Globus pallidus (tissue), 1 donor: ENCODE results near the gene IL23R.
"Not testable (repeated sequence)": the region's sequence is repeated elsewhere in the genome, so short reads cannot be mapped to it uniquely, and the experiment has no call there.

ENCODE experiments used
- DNase-seq: peaks from one replicate; pipeline ENCODE4 v3.0.0-alpha.2; 2015; ENCODE audit warnings: low spot score

Gene IL23R

DNA sequence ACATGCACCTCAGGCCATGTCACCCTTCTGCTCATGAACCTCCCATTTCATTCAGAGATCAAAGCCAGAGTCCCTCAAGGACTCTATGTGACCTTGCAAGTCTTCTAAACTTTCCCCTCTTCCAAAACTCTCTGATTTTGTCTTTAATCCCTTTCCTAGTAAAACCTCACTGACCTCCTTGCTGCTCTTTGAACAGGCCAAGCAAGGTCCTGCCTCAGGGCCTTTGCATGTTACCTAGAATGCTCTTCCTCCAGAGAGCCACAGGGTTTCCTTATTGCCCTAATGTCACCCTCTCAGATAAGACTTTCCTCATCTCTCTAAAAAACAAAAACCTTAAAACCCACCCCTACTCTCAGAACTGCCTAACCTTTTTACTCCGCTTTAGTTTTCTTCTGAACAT, 26.6 kb downstream of the IL23R start:
- no peak for DNase-seq

DNA sequence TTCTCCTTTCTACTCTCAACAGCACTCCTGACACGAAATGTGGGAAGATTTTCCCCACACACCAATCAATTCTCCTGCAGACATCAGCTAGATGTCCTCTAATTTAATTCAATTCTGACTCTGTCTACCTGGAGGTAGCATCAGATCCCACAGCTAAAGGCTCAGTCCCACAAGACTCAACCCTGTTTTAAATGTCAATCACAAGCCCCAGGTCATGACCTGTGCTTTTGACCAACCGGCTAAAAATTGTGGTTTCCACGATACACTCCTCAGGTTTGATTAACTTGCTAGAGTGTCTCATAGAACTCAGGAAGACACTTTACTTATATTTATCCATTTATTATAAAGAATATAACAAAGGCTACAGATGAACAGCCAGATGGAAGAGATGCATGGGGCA, 27.4 kb downstream of the IL23R start:
- DNase-seq = no peak

DNA sequence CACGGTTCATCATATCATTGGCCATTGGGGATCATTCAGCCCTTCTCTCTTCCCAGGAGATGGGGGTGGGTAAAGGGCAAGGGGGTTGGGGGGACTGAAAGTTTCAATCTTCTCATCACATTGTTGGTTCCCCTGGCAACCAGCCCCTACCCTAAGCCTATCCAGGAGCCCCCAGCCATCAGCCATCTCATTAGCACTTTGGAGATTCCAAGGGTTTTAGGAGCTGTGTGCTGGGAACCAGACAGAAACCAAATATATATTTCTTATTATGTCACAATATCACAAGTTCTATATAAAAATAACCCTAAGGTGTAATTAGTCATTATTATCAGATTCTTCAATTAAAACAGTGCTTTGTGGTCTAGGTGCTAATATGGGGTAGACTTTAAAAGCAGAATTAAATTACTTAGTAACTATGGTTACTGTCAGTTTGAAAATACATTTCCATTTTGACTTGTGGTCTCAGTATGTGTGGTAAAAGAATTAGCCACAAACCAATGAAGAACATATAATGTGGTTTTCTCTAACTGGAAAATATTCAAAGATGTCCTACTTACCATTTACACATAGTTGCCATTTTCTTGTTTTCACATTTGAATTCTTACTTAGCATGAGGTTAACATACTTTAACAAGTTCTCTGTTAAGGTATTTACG, 28.1 kb downstream of the IL23R start:
- no peak for DNase-seq

DNA sequence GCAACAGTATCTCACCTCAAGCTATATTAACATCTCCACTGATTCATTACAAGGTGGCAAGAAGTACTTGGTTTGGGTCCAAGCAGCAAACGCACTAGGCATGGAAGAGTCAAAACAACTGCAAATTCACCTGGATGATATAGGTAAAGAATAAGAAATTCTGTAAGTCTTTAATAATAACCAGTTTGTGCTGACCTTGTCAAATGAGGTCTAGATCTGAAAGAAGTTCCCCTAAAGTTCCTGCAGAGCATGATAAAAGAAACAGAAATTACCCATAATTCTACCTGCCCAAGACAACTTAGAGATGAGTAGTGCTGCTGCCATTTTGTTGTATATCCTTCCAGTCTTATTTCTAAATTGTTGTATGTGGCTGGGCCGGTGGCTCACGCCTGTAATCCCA, 34.5 kb downstream of the IL23R start:
- DNase-seq = no peak

DNA sequence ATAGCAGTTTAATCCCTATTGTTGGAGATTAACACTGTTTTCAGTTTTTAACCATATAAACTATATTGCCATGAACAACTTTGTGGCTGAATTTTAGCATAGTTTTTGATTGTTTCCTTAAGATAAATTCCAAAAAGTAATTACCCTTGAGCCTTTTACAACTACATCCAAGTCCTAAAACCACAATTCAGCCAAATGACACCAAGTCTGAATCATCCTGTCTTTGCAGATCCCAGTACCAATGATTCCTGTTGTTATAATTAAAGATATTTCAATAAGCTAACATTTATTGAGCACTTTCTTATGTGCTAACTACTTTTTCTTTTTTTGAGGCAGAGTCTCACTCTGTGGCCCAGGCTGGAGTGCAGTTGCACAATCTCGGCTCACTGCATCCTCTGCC, 35.6 kb downstream of the IL23R start:
- no peak for DNase-seq

DNA sequence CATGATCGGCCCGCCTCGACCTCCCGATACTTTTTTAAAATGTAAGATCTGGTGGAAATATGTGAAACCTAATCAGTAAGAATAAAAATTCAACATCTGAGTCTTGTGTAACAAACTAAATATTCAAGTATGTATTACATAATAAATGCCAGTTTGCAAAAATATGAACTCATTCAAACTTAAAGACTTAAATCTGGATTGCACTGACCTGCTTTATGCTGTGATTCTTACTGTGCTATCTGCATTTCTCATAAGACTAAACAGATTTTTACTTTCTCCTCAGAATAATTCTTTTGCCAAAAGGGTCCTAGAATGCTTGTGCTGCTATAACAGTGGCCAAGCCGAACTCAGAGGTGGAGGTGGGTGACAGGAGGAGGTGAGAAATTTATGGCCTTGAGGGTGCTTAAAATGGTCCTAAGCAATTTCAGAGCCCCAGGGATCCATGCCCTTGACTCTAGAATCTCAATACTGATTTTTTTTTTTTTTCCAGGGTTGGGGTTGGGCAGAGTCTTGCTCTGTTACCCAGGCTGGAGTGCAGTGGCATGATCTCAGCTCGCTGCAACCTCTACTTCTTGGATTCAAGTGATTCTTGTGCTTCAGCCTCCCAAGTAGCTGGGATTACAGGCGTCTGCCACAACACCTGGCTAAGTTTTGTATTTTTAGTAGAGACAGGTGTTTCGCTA, 38.2 kb downstream of the IL23R start:
- DNase-seq = no peak

DNA sequence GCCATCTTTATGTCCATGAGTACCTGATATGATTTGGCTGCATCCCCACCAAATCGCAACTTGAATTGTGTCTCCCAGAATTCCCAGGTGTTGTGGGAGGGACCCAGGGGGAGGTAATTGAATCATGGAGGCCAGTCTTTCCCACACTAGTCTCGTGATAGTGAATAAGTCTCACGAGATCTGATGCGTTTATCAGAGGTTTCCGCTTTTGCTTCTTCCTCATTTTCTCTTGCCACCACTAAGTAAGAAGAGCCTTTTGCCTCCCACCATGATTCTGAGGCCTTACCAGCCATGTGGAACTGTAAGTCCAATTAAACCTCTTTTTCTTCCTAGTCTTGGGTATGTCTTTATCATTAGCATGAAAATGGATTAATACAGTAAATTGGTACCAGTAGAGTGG, 41.1 kb downstream of the IL23R start:
- not testable (repeated sequence) for DNase-seq

DNA sequence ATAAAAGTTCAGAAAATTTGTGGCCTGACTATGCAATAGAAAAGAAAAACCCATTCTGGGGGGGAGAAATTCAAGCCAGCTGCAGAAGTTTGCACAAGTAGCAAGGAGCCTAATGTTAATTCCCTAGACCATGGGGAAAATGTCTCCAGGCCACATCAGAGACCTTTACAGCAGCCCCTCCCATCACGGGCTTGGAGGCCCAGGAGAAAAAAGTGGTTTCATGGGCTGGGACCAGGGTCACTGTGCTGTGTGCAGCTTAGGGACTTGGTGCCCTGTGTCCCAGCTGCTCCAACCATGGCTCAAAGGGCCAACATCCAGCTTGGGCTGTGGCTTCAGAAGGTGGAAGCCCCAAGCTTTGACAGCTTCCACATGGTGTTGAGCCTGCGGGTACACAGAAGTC, 42.0 kb downstream of the IL23R start:
- no peak for DNase-seq

DNA sequence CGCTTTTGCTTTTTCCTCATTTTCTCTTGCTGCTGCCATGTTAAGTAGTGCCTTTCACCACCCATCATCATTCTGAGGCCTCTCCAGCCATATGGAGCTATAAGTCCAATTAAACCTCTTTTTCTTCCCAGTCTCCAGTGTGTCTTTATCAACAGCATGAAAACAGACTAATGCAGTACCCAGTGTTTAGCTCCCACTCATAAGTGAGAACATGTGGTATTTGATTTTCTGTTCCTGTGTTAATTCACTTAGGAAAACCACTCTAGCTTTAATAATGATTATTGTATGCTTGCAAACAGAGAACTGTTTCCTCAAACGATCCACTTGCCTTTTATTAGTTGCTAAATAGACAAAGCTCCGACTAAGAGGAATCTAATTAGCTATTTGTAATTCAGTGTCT, 43.3 kb downstream of the IL23R start:
- DNase-seq = no peak

DNA sequence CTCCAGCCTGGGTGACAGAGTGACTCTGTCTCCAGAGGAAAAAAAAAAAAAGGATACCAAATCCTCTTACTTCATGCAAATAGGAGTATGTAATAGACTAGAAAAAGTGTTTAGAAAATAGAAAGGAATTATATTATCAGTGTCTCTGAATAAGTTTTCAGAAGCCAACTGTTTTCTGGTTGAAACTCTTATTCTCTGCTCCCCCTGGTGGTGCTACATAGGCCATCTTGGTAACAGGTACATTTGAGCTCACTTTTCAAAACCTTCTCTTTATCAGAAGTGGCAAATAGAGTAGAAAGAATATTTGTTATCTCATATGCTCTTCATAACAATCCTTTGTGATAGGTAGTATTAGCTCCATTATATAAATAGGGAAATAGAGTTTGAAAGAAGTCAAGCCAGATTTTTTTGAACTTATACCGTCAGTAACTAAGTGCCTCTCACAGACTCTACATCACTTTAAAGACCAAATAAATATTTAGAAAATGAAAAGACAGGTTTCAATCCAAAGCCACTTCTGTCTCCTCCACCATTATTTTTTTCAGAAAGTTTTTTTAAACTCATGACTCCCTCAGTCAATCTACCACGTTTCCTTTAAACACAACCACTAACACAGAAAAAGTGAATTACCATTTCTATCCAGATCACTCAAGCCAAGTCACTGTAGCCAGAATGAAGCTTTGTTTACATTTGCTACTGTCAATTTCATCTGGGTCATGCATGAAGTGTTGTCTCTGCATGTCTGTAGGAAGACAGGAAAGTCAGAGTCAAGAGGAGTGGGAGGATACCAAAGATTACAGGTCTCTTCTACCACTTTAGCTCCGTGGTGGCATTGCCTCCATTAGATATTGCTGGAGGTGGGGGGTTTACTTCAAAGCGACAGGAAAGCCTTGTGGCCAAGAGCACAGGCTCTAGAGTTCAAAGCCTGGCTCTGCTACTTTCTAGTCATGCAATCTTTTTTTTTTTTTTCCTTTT, 45.6 kb downstream of the IL23R start:
- no peak for DNase-seq

DNA sequence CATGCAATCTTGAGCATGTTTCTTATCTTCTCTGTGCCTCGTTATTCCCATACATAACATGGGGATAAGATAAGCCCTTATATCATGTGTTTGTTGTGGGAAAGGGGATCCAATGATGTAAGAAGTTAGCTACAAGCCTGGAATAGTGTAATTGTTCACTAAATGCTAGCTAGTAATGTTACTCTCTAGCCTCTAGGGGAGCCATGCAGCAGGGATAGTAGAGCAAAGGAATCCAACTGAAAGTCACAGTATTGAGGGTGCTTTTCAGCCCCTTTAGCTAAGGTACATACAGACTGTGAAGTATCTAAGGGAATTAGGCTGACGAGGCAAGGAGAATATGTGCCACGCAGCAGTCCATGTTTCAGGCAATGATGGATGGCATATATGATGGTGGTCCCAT, 46.9 kb downstream of the IL23R start:
- DNase-seq = no peak

DNA sequence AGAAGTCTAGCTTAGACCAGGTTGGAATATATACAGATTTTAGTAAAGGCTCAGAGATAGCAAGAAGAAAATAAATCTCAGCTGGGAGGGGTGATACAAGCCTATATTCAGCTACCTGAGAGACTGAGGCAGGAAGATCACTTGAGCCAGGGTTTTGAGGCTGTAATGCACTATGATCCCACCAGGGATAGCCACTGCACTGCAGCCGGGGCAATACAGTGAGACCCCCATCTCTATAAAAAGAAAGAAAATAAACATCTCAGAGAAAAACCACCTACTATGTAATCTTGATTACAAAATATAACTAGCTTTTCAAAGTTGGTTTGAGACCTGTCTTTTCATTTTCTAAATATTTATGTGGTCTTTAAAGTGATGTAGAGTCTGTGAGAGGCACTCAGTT, 47.7 kb downstream of the IL23R start:
- no peak for DNase-seq

DNA sequence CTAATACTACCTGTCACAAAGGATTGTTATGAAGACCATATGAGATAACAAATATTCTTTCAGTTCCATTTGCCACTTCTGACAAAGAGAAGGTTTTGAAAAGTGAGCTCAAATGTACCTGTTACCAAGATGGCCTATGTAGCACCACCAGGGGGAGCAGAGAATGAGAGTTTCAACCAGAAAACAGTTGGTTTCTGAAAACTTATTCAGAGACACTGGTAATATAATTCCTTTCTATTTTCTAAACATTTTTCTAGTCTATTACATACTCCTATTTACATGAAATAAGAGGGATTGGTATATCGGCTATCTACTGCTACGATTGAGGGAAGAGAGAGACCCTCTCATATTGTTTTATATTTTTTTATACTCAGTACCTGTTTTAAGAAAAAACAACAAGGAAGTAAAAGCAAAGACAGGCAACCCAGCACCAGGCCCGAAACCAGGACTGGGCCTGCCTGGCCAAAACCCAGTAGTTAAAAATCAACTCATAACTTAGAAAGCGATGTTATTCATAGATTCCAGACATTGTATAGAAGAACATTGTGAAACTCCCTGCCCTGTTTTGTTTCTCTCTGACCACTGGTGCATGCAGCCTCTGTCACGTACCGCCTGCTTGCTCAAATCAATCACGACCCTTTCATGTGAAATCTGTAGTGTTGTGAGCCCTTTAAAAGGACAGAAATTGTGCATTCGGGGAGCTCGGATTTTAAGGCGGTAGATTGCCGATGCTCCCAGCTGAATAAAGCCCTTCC, 48.3 kb downstream of the IL23R start:
- no peak for DNase-seq

DNA sequence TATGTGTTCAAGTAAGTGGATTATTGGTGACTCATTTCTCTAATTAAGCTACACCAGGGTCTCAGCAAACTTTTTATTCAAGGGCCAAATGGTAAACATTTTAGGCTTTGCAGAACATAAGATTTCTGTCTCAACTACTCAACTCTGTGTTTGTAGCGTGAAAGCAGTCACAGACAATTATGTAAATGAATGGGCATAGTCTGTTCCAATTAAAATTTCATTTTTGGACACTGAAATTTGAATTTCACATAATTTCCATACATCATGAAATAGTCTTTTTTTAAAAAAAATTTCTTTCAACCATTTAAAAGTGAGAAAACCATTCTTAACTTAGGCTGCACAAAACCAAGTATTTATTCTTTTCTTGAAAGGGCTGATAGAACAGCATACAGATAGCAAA, 50.1 kb downstream of the IL23R start:
- DNase-seq = no peak

DNA sequence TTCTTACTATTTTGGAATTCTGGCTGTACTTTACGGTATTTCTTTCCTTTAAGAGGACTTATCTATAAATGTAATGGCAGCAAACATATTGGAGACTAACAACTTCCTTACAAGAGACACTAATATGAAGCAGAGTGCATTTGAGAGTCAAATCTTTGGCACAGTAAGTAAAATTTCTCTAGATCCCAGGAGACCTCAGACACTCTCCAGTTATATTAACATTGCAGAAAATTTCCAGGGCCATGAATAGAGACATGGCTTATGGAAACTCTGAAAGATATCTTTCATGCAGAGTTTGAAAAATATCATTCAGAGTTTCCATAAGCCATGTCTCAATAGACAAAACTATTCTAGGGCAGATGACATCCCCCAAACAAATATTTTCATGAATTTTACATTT, 51.2 kb downstream of the IL23R start:
- no peak for DNase-seq

DNA sequence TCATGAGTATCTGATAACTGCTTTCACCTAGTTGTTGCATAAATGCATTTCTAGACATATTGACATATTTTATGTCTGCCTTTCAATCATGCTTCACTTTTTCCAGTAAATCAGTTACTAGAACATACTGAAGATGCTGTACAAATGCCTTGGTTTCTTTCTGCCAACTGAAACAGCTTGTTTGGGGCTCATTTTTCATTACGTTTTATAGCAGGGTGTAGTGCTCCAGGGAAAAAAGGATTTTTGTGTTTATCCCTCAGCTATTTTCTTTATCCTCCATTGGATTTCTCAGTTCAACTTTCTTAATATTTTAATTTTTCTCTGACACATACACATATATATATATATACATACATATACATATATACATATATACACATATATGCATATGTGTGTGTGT, 51.7 kb downstream of the IL23R start:
- DNase-seq = no peak

DNA sequence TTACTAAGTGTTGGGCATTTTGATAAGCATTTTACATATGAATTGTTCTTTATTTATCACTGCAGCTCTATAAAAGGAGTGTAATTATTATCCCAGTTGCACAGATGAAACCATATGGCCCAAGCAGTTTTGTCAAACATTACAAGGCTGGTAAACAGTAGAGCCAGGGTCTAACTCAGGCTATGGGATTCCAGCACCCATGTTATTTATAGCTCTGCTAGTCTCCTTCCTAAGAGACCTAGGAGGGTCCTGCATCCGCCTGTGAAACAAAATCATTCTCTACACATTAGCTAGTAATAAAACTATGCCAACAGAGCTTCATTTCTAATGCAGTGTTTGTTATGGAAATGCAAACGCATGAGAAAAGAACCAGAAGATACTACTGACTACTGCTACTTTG, 58.6 kb downstream of the IL23R start:
- no peak for DNase-seq

DNA sequence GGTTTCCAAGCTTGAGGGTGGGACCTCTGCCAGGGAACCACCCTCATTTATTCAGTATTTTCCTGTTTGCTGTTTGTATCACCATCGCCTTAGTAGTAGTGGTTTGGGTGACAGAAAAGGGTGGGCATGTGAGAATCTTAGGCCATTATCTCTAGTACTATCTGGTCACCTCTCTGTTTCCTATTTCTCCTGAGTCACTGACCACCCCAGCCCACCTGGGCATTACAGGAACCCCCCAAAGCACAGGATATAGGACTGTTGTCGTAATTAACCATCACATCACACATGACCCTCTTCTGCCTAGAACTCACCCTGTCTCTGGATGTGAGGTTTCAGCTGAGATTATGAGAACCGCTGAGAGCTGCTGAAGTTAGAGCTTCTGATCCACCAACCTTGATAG, 60.4 kb downstream of the IL23R start:
- DNase-seq = no peak

DNA sequence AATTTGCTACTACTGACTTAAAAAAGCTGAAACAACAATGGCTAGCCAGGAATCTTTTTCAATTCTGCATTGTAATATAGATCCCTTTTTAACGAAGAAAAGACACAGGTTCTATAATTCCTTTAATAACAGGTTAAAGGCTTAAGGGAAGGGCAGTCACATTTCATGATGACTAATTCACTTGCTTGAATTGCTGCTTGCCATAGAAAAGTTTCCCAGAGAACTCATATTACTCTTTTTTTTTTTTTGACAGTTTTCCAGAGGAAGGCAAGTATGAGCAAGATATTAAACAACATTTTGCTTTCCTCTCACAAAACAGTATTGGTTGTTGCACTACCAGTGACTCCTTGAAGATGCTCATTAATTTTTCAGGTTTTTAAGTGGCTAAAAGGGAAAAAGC, 60.9 kb downstream of the IL23R start:
- no peak for DNase-seq

DNA sequence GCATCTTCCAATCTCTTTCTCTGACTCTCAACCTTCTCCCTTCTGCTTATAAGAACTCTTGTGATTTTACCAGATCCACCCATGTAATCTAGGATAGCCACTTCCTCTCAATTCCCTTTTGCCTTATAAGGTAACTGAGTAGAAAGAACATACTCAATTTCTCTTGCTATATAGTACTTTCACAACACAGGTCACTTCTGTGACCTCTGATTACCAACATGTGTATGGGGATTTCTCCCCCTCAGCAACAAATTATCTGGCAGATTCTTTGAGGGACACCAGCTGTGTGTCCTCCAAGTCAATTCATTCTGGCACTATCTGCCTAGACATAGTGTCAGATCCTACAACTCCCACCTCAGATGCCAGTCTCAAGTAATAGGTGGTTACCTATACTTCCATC, 62.5 kb downstream of the IL23R start:
- DNase-seq = no peak

DNA sequence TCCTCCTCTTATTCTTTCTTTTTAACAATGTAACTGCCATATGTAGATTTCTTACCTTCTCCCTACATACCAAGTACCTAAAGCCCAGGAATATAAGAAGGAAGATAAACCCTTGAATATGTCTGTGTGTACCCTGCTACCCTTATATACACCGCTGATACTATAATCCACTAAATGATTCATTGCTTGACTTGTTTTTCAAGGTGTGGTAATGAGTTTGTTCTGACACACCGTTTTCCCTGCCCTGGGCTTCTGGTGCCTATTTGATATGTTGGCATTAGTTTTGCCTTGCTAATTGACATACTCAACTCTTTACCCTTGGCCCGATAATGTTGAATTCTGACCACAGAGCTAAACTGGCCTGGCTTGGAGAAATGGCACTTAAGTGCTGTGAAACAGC, 64.3 kb downstream of the IL23R start:
- DNase-seq = no peak

DNA sequence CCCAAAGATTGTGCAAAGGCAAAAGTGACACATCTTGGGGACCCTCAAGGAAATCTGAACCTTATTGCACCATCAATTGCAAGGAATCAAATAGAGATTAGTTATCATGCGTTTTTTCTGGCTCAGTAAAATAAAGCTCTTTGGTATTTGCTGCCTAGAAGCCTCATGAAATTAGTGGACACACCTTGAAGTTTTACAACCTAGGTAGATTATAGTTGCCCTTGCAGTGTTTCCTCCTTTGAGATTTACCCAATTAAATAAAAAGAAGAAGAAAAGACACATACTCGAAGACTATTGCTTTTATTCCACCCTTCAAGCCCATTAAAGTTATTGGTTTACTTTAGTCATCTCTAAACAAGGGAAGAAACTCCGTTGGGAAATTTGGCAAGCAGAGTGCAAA, 70.0 kb downstream of the IL23R start:
- no peak for DNase-seq
